Measurements from ENCODE around the gene SERINC3. TPM values are rescaled to one million over a fixed set of nuclear protein-coding genes. Genes with fewer than 3 reads are reported as not detected.

SERINC3 gene
- polyA plus RNA-seq, 1 of the 3 experiments (the other 2 are of a cell fraction): 105 TPM

GRCh38 chr20:44571362-44571988 is 49.6 kb upstream of the SERINC3 start (continued):
- no peak for TF ChIP-seq REST (IDR thresholded peaks at IDR 0.05; ENCODE audit: low read depth, low read length)
- no peak for TF ChIP-seq RFX5 (IDR thresholded peaks at IDR 0.05; ENCODE audit: low read length)
- no peak for TF ChIP-seq CHD2 (IDR thresholded peaks at IDR 0.05; ENCODE audit: low read length, partially characterized antibody)
- no peak for TF ChIP-seq GATA2 (CRISPR knock-in tag; IDR thresholded peaks at IDR 0.05)
- TF ChIP-seq TAF1 (IDR thresholded peaks at IDR 0.05; ENCODE audit: borderline replicate concordance, low read depth, low read length): no peak
- no peak for TF ChIP-seq ELF1 (IDR thresholded peaks at IDR 0.05)
- TF ChIP-seq, protein P1, sequence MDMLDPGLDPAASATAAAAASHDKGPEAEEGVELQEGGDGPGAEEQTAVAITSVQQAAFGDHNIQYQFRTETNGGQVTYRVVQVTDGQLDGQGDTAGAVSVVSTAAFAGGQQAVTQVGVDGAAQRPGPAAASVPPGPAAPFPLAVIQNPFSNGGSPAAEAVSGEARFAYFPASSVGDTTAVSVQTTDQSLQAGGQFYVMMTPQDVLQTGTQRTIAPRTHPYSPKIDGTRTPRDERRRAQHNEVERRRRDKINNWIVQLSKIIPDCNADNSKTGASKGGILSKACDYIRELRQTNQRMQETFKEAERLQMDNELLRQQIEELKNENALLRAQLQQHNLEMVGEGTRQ (IDR thresholded peaks at IDR 0.05; ENCODE audit: borderline replicate concordance, low read depth, low read length): no peak

- WGBS (ENCODE audit: low lambda C conversion rate): 90% methylated on average over 1 of the region's 1 CpG
- Histone ChIP-seq H3K36me3 (replicated peaks in 1 of 2; ENCODE audit: control insufficient read depth in 1 of 2, insufficient read depth in 2 of 2, low read length in 1 of 2) (no peaks in the 10 kb centered on the region), H2AFZ (ENCODE audit: low read depth) (no peak overlapping the region), H3K4me2 (no peak overlapping the region), H3K4me3 (ENCODE audit: low read depth in 2 of 2, low read length in 1 of 2) (no peak overlapping the region), H3K27ac (ENCODE audit: low read depth in 2 of 2, low read length in 1 of 2) (no peak overlapping the region), H4K20me1 (ENCODE audit: insufficient read depth) (no peaks in the 10 kb centered on the region), H3K9me2 (no peaks in the 10 kb centered on the region), H3K9me3 (no peaks in the 10 kb centered on the region), H3K27me3 (ENCODE audit: insufficient read depth) (no peaks in the 10 kb centered on the region), H3K79me2 (ENCODE audit: insufficient read depth) (peaks cover 47% of the 10 kb centered on the region), H3K4me1 (ENCODE audit: control insufficient read depth in 1 of 2, insufficient read depth in 2 of 2, low read depth in 1 of 2, low read length in 1 of 2) (peaks cover 16 to 20% of the 10 kb centered on the region in 2 experiments; a peak in 3 of 4 replicates), H3K9ac (no peak overlapping the region), H3F3A (replicated peaks; ENCODE audit: insufficient read depth) (peaks cover 29% of the 10 kb centered on the region)
- no peak for DNase-seq
- ChIA-PET POLR2A (no interaction called here), CTCF (no interaction called here)
- TF ChIP-seq FOXM1 (IDR thresholded peaks at IDR 0.05; ENCODE audit: low read depth): no peak
- no peak for TF ChIP-seq RXRA (IDR thresholded peaks at IDR 0.05; ENCODE audit: borderline replicate concordance, low read depth)
- TF ChIP-seq MEF2A (IDR thresholded peaks at IDR 0.05; ENCODE audit: borderline replicate concordance, low read depth): no peak
- no peak for TF ChIP-seq CHD2 (IDR thresholded peaks at IDR 0.05; ENCODE audit: low read length, partially characterized antibody)
- no peak for TF ChIP-seq REST (IDR thresholded peaks at IDR 0.05; ENCODE audit: low read depth, low read length)
- no peak for TF ChIP-seq SMC3 (IDR thresholded peaks at IDR 0.05; ENCODE audit: low read depth, low read length)
- TF ChIP-seq, protein P2, sequence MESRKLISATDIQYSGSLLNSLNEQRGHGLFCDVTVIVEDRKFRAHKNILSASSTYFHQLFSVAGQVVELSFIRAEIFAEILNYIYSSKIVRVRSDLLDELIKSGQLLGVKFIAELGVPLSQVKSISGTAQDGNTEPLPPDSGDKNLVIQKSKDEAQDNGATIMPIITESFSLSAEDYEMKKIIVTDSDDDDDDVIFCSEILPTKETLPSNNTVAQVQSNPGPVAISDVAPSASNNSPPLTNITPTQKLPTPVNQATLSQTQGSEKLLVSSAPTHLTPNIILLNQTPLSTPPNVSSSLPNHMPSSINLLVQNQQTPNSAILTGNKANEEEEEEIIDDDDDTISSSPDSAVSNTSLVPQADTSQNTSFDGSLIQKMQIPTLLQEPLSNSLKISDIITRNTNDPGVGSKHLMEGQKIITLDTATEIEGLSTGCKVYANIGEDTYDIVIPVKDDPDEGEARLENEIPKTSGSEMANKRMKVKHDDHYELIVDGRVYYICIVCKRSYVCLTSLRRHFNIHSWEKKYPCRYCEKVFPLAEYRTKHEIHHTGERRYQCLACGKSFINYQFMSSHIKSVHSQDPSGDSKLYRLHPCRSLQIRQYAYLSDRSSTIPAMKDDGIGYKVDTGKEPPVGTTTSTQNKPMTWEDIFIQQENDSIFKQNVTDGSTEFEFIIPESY (IDR thresholded peaks at IDR 0.05; ENCODE audit: borderline replicate concordance, low read depth): no peak
- TF ChIP-seq TAF1 (IDR thresholded peaks at IDR 0.05; ENCODE audit: borderline replicate concordance, low read depth, low read length): no peak
- TF ChIP-seq, protein P3, sequence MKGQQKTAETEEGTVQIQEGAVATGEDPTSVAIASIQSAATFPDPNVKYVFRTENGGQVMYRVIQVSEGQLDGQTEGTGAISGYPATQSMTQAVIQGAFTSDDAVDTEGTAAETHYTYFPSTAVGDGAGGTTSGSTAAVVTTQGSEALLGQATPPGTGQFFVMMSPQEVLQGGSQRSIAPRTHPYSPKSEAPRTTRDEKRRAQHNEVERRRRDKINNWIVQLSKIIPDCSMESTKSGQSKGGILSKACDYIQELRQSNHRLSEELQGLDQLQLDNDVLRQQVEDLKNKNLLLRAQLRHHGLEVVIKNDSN (IDR thresholded peaks at IDR 0.05; ENCODE audit: borderline replicate concordance, low read depth): no peak
- no peak for TF ChIP-seq MXI1 (IDR thresholded peaks at IDR 0.05; ENCODE audit: low read depth, low read length)
- TF ChIP-seq RAD21 (IDR thresholded peaks at IDR 0.05; ENCODE audit: low read length): no peak
- no peak for TF ChIP-seq FOXJ3 (CRISPR knock-in tag; IDR thresholded peaks at IDR 0.05)
- TF ChIP-seq JUND (IDR thresholded peaks at IDR 0.05): no peak
- no peak for TF ChIP-seq FOSL2 (IDR thresholded peaks at IDR 0.05; ENCODE audit: borderline replicate concordance, low read depth)
Observed at GRCh38 chr20:44570367-44570766, 48.5 kb upstream of the SERINC3 start.

Data from SK-N-SH (cell line).